ENCODE measurements around the gene SMARCA2. TPM values are rescaled to one million over a fixed set of nuclear protein-coding genes. Genes with fewer than 3 reads are reported as not detected.

Gene SMARCA2
- total and polyA plus RNA-seq, 10 of the 15 experiments (the other 5 are each of a cell fraction or from before 2014, with no cell fraction given) = 100 to 392 (median 204) TPM

DNA sequence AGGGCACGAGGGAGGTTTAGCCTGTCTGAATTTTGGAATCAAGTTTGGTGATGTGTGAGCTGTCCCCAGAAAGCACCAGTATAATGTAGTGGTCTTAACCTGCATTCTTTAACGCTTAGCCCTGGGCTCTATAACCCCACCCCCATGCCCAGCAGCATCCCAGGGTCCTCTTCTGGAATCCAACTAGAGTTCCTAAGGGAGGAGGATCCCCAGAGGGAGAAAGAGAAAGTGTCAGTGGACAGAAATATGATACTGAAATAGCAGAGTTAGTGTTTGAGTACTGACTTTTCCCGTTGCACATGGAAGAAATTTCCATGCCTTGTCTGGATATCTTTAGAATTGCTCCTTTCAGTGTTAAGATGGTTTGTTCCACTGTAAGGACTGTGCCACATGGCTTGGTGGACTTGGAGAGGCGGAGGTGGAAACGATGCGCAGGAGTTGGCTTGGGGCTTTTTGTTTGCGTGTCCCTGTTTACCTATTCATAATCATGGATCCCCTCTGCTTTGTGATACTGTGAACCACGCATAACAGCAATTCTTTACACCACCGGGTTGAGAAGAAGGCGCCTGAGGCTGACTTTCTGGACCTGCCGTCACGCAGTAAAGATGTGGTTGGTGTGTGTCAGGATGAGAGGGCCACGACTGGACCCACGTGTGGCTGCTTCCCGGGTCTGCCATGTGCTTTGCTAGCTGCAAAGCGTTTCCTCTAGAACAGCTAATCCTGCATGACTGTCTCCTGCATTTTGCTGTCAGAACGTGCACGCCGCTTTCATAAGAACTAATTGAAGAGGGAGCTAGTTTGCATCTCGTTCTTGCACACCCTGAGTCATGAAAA lies 142.3 kb downstream of the SMARCA2 start:
- WGBS (ENCODE audit: insufficient coverage, insufficient replicate concordance, low lambda C conversion rate, missing lambda C conversion rate) = 4% methylated on average over 20 of the region's 20 CpGs
- BruUV-seq (replicated peaks) = no TSS peak
- H3K27ac ChIP-seq (ENCODE audit: control insufficient read depth, insufficient read depth) = peak overlapping the region; percentile 75
- RAD21 ChIA-PET (ENCODE audit: unreplicated experiment) = interaction anchor here (0.6 to 1.5 kb wide), 9 partner anchors 16 to 687 kb away, joined by 3 to 5 read pairs (median 3); partner anchors contain the start of gene PUM3
- POLR2A ChIA-PET = interaction anchor here (0.6 to 1.3 kb wide), 4 partner anchors 10 to 687 kb away, joined by 3 to 12 read pairs (median 6); no protein-coding TSS in a partner anchor
- intact Hi-C loops (cut with micrococcal nuclease; ENCODE audit: unreplicated experiment) = loop anchor here (5.0 to 10.0 kb wide), 2 partner anchors 280 to 567 kb away; no protein-coding TSS in a partner anchor
- H3K9me3 ChIP-seq (replicated peaks; ENCODE audit: control insufficient read depth, insufficient read depth, low read length) = no peaks in the 10 kb centered on the region; the same call in 2 of the 3 replicates
- H3K4me1 ChIP-seq (ENCODE audit: control insufficient read depth, insufficient read depth, low read length) = peaks cover 8% of the 10 kb centered on the region; the same call in 1 of the 2 replicates
- H3K27me3 ChIP-seq (replicated peaks in 1 of 2; ENCODE audit: control insufficient read depth in 2 of 2, insufficient read depth in 2 of 2, low read length in 1 of 2) = no peaks in the 10 kb centered on the region
- peak overlapping the region; percentile 80 for H3K9ac ChIP-seq (ENCODE audit: control insufficient read depth, insufficient read depth, low read length)
- ATAC-seq = peak; percentile 71
- DNase-seq (ENCODE audit: low read depth, low spot score) = no peak
- H3K4me2 ChIP-seq (ENCODE audit: control insufficient read depth, insufficient read depth) = peak overlapping the region; percentile 95
- SMC1A ChIA-PET (ENCODE audit: uncharacterized antibody, unreplicated experiment) = interaction anchor here (1.5 to 2.5 kb wide), 3 partner anchors 25 to 102 kb away, joined by 4 to 9 read pairs (median 5); no protein-coding TSS in a partner anchor
- CTCF ChIA-PET = interaction anchor here (0.7 to 3.7 kb wide), 3 partner anchors 19 to 26 kb away, joined by 3 to 14 read pairs (median 4); no protein-coding TSS in a partner anchor
- peaks cover 2 to 15% of the 10 kb centered on the region in 2 experiments; a peak in 2 of 4 replicates for H3K36me3 ChIP-seq (ENCODE audit: control insufficient read depth in 2 of 2, insufficient read depth in 2 of 2, low read length in 1 of 2)
- no peaks in the 10 kb centered on the region for H4K20me1 ChIP-seq (ENCODE audit: control insufficient read depth, insufficient read depth)
- peak overlapping the region; percentile 79 for H3K4me3 ChIP-seq
- in situ Hi-C loops (cut with MboI) = no loop called here
- peak overlapping the region; percentile 57 for H2AFZ ChIP-seq (ENCODE audit: control insufficient read depth, low read depth, low read length)
- H3K79me2 ChIP-seq (ENCODE audit: control insufficient read depth, insufficient read depth, low read length) = peaks cover 82% of the 10 kb centered on the region
- no peak for FAIRE-seq
- TF ChIP-seq DPF2 (IDR thresholded peaks at IDR 0.05) (no peak), BHLHE40 (IDR thresholded peaks at IDR 0.05; ENCODE audit: borderline replicate concordance in 1 of 2, low read depth in 2 of 2, low read length in 1 of 2) (peak in 1 of 2 experiments; percentile 19; a peak in 1 of 4 replicates), RUNX3 (IDR thresholded peaks at IDR 0.05; ENCODE audit: low read length) (peak; percentile 18; the same call in 1 of the 2 replicates), LARP7 (IDR thresholded peaks at IDR 0.05) (no peak), ETV6 (conservative IDR thresholded peaks at IDR 0.05 in 1 of 2, IDR thresholded peaks at IDR 0.05 in 1 of 2; ENCODE audit: borderline replicate concordance in 1 of 2, low read depth in 1 of 2) (0 out of 4 replicates have a peak, but pooled peaks of 1 of the 2 experiments have one; percentile 5), GATAD2B (conservative IDR thresholded peaks at IDR 0.05; ENCODE audit: low read depth) (no peak), TBL1XR1 (IDR thresholded peaks at IDR 0.05; ENCODE audit: low read depth, low read length) (no peak), MTA2 (IDR thresholded peaks at IDR 0.05; ENCODE audit: low read depth) (no peak), TCF12 (IDR thresholded peaks at IDR 0.05; ENCODE audit: low read depth, low read length) (no peak)
- TF ChIP-seq, protein P1, sequence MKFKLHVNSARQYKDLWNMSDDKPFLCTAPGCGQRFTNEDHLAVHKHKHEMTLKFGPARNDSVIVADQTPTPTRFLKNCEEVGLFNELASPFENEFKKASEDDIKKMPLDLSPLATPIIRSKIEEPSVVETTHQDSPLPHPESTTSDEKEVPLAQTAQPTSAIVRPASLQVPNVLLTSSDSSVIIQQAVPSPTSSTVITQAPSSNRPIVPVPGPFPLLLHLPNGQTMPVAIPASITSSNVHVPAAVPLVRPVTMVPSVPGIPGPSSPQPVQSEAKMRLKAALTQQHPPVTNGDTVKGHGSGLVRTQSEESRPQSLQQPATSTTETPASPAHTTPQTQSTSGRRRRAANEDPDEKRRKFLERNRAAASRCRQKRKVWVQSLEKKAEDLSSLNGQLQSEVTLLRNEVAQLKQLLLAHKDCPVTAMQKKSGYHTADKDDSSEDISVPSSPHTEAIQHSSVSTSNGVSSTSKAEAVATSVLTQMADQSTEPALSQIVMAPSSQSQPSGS (IDR thresholded peaks at IDR 0.05; ENCODE audit: low read length) = peak; percentile 6; the same call in 1 of the 2 replicates
- TF ChIP-seq, protein P2, sequence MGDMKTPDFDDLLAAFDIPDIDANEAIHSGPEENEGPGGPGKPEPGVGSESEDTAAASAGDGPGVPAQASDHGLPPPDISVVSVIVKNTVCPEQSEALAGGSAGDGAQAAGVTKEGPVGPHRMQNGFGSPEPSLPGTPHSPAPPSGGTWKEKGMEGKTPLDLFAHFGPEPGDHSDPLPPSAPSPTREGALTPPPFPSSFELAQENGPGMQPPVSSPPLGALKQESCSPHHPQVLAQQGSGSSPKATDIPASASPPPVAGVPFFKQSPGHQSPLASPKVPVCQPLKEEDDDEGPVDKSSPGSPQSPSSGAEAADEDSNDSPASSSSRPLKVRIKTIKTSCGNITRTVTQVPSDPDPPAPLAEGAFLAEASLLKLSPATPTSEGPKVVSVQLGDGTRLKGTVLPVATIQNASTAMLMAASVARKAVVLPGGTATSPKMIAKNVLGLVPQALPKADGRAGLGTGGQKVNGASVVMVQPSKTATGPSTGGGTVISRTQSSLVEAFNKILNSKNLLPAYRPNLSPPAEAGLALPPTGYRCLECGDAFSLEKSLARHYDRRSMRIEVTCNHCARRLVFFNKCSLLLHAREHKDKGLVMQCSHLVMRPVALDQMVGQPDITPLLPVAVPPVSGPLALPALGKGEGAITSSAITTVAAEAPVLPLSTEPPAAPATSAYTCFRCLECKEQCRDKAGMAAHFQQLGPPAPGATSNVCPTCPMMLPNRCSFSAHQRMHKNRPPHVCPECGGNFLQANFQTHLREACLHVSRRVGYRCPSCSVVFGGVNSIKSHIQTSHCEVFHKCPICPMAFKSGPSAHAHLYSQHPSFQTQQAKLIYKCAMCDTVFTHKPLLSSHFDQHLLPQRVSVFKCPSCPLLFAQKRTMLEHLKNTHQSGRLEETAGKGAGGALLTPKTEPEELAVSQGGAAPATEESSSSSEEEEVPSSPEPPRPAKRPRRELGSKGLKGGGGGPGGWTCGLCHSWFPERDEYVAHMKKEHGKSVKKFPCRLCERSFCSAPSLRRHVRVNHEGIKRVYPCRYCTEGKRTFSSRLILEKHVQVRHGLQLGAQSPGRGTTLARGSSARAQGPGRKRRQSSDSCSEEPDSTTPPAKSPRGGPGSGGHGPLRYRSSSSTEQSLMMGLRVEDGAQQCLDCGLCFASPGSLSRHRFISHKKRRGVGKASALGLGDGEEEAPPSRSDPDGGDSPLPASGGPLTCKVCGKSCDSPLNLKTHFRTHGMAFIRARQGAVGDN (IDR thresholded peaks at IDR 0.05) = peak; percentile 40; the same call in 1 of the 2 replicates
- TF ChIP-seq, protein P3, sequence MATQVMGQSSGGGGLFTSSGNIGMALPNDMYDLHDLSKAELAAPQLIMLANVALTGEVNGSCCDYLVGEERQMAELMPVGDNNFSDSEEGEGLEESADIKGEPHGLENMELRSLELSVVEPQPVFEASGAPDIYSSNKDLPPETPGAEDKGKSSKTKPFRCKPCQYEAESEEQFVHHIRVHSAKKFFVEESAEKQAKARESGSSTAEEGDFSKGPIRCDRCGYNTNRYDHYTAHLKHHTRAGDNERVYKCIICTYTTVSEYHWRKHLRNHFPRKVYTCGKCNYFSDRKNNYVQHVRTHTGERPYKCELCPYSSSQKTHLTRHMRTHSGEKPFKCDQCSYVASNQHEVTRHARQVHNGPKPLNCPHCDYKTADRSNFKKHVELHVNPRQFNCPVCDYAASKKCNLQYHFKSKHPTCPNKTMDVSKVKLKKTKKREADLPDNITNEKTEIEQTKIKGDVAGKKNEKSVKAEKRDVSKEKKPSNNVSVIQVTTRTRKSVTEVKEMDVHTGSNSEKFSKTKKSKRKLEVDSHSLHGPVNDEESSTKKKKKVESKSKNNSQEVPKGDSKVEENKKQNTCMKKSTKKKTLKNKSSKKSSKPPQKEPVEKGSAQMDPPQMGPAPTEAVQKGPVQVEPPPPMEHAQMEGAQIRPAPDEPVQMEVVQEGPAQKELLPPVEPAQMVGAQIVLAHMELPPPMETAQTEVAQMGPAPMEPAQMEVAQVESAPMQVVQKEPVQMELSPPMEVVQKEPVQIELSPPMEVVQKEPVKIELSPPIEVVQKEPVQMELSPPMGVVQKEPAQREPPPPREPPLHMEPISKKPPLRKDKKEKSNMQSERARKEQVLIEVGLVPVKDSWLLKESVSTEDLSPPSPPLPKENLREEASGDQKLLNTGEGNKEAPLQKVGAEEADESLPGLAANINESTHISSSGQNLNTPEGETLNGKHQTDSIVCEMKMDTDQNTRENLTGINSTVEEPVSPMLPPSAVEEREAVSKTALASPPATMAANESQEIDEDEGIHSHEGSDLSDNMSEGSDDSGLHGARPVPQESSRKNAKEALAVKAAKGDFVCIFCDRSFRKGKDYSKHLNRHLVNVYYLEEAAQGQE (IDR thresholded peaks at IDR 0.05; ENCODE audit: low read depth, low read length) = no peak

All from GM12878 (cell line).